ENCODE data around the gene NFRKB.

Gene NFRKB

DNA sequence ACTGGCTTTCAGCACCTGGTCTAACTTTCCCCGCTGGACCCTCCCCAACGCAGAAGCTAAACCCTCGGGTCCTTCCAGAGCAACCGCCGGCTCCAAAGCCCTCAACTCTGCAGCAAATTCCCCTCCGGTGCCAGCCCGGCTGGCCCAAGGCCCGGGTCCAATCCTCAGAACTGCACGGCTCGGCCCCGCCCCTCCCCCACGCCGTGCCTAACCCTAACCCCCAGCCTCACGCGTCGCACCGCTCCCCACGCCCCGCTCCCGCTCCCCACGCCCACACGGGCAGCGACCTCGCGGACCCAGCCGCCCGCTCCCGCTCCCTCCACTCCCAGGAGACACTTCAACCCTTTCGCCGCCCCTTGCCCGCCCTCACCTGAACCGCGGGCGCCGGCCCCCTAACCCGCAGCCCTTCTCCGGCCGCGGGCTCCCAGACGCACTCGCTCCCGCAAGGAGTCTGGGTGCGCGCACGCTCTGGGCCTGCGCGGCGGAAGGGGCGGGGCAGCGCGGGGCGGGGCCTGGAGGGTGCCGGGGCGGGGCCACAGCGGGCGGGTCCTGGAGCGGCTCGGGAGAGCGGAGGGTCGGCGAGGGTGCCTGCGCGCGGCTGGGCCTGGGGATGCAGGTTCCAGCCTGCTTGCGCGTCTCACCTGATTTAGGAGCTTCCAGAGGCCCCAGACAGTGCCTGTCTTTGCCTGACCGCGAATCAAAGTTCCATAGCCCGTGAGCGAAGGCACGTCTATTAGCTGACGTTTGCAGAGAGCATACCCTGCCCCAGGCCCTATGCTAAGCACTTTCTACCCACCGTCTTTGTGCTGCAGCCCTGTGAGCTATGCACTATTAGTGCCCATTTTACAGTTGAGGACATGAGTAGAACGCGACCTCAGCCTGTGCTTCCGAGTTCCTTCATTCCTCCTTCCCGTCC is at the start of gene NFRKB:
Gene NFRKB (minus strand): TSS at position 453 of the 916 bp plus-strand sequence. CDS start 2,729 bp downstream, outside the sequence.
- peak; percentile 89 for DNase-seq
- H3K4me3 ChIP-seq (ENCODE audit: low read depth, low read length), result peak within 1 kb of the TSS; percentile 82
- no peaks in the 10 kb centered on the region for H3K9me3 ChIP-seq (ENCODE audit: severe bottlenecking)
- peaks cover 32% of the 10 kb centered on the region for H3K36me3 ChIP-seq
- H3K27ac ChIP-seq, result peak within 1 kb of the TSS; percentile 81
- 0 out of 2 replicates have a peak, but pooled peaks have one; percentile 17 for TF ChIP-seq CTCF (IDR thresholded peaks at IDR 0.05; ENCODE audit: low read depth, low read length)
- H3K27me3 ChIP-seq (ENCODE audit: insufficient read depth, low read depth, severe bottlenecking), result no peaks in the 10 kb centered on the region

GRCh38 chr11:129944696-129945095 is 49.3 kb upstream of the NFRKB start:
- Histone ChIP-seq H3K27me3 (ENCODE audit: insufficient read depth, low read depth, severe bottlenecking) (no peaks in the 10 kb centered on the region), H3K9me3 (ENCODE audit: severe bottlenecking) (no peaks in the 10 kb centered on the region), H3K36me3 (no peaks in the 10 kb centered on the region), H3K27ac (no peak overlapping the region), H3K4me3 (ENCODE audit: low read depth, low read length) (no peak overlapping the region)
- TF ChIP-seq CTCF (IDR thresholded peaks at IDR 0.05; ENCODE audit: low read depth, low read length), result no peak
- no peak for DNase-seq

- TF ChIP-seq CTCF (IDR thresholded peaks at IDR 0.05; ENCODE audit: low read depth, low read length), result no peak
- Histone ChIP-seq H3K27ac (no peak overlapping the region), H3K9me3 (ENCODE audit: severe bottlenecking) (no peaks in the 10 kb centered on the region), H3K27me3 (ENCODE audit: insufficient read depth, low read depth, severe bottlenecking) (no peaks in the 10 kb centered on the region), H3K36me3 (no peaks in the 10 kb centered on the region), H3K4me3 (ENCODE audit: low read depth, low read length) (no peak overlapping the region)
- no peak for DNase-seq
Measured at GRCh38 chr11:129943036-129943435, 47.7 kb upstream of the NFRKB start.

DNA sequence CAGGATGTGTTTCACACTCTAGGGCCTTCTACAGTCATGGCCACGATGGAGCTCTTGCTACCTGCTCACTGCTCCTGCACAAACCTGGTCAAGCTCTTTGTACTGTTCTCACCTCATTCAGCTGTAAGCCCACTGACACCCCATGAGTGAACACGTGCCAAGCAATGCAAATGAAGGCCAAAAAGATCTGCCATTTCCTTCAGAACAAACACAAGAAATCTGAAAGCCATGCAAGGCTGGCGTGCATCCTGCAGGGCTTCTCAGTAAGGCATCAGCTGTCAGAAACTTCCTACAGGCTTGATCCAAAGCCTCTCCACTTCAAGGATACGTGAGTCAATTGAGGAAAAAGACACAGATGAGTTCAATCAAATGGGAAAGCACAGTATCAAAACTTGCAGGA is 44.1 kb upstream of the NFRKB start:
- Histone ChIP-seq H3K36me3 (no peaks in the 10 kb centered on the region), H3K27ac (no peak overlapping the region), H3K4me3 (ENCODE audit: low read depth, low read length) (no peak overlapping the region), H3K27me3 (ENCODE audit: insufficient read depth, low read depth, severe bottlenecking) (no peaks in the 10 kb centered on the region), H3K9me3 (ENCODE audit: severe bottlenecking) (no peaks in the 10 kb centered on the region)
- no peak for TF ChIP-seq CTCF (IDR thresholded peaks at IDR 0.05; ENCODE audit: low read depth, low read length)
- DNase-seq, result no peak

- Histone ChIP-seq H3K27me3 (ENCODE audit: insufficient read depth, low read depth, severe bottlenecking) (no peaks in the 10 kb centered on the region), H3K27ac (no peak overlapping the region), H3K9me3 (ENCODE audit: severe bottlenecking) (no peaks in the 10 kb centered on the region), H3K36me3 (no peaks in the 10 kb centered on the region), H3K4me3 (ENCODE audit: low read depth, low read length) (no peak overlapping the region)
- no peak for TF ChIP-seq CTCF (IDR thresholded peaks at IDR 0.05; ENCODE audit: low read depth, low read length)
- no peak for DNase-seq
Measured at GRCh38 chr11:129938764-129939163, 43.4 kb upstream of the NFRKB start.
